ENCODE data around the gene CLDN24. TPM values are rescaled to one million over a fixed set of nuclear protein-coding genes. Genes with fewer than 3 reads are reported as not detected.
A peak's percentile ranks its signal among the peaks of the same experiment; 100 is the strongest.

Gene CLDN24
- total RNA-seq, 1 donor from 2014 or later = not detected

DNA sequence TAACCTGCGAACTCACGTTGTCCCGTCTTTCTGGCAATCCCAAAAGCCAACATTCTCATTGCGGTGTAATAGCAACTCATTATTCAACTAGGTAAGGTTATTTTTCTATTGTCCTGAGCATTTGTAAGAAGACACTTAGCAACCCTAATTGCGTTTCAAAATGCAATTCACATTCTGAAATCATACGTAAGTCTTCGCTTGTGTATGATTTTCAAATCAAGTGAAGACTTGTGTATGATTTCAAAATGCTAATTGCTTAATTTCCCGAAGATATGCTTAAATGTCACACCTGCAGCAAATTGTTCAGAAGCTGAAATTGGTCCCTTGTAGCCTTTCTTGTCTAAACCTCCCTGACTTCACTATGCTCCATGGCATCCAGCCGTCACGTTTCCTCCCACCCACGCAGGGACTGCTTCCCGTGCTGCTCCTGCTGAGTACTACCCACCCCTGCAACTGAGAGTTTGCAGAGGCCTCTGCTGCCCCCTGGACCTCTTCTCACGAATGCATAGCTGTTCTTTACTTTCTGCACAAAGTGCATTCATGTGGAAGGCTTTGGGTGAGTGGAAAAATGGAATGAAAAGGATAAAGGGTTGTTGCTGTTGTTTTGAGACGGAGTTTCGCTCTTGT lies 40.8 kb upstream of the CLDN24 start:
- Mint-ChIP-seq H3K4me3 (no peak overlapping the region), H3K36me3 (no peaks in the 10 kb centered on the region), H3K4me1 (ENCODE audit: unreplicated experiment) (peaks cover 12% of the 10 kb centered on the region), H3K27me3 (no peaks in the 10 kb centered on the region), H3K27ac (peak overlapping the region; percentile 15), H3K9me3 (no peaks in the 10 kb centered on the region)
- no peak for DNase-seq (ENCODE audit: extremely low spot score, unreplicated experiment)
- TF ChIP-seq, protein P1, sequence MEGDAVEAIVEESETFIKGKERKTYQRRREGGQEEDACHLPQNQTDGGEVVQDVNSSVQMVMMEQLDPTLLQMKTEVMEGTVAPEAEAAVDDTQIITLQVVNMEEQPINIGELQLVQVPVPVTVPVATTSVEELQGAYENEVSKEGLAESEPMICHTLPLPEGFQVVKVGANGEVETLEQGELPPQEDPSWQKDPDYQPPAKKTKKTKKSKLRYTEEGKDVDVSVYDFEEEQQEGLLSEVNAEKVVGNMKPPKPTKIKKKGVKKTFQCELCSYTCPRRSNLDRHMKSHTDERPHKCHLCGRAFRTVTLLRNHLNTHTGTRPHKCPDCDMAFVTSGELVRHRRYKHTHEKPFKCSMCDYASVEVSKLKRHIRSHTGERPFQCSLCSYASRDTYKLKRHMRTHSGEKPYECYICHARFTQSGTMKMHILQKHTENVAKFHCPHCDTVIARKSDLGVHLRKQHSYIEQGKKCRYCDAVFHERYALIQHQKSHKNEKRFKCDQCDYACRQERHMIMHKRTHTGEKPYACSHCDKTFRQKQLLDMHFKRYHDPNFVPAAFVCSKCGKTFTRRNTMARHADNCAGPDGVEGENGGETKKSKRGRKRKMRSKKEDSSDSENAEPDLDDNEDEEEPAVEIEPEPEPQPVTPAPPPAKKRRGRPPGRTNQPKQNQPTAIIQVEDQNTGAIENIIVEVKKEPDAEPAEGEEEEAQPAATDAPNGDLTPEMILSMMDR (conservative IDR thresholded peaks at IDR 0.05) = peak; percentile 43

DNA sequence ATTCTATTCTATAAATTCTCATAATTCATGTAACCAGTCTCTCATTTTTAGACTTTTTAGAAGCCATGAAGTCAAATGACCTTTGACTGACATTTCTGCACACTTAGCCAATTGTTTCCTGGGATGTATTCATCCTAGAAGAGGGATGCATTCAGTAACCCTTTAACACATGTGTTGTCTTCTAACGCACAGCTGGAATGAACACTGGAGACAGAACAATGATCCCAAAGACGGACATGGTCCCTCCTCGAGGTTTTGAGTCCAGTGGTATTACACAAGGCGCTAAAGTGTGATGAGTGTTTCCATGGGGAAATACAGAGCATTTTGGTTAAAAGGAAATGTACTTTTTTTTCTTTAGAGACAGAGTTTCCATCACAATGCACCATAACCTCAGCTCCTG lies 39.8 kb upstream of the CLDN24 start:
- no peak for DNase-seq (ENCODE audit: extremely low spot score, unreplicated experiment)
- peaks cover 12% of the 10 kb centered on the region for H3K4me1 Mint-ChIP-seq (ENCODE audit: unreplicated experiment)
- H3K4me3 Mint-ChIP-seq = no peak overlapping the region
- no peaks in the 10 kb centered on the region for H3K36me3 Mint-ChIP-seq
- H3K27me3 Mint-ChIP-seq = peaks cover 4% of the 10 kb centered on the region
- TF ChIP-seq, protein P1 (conservative IDR thresholded peaks at IDR 0.05) = no peak
- H3K9me3 Mint-ChIP-seq = peaks cover 5% of the 10 kb centered on the region
- no peak overlapping the region for H3K27ac Mint-ChIP-seq

DNA sequence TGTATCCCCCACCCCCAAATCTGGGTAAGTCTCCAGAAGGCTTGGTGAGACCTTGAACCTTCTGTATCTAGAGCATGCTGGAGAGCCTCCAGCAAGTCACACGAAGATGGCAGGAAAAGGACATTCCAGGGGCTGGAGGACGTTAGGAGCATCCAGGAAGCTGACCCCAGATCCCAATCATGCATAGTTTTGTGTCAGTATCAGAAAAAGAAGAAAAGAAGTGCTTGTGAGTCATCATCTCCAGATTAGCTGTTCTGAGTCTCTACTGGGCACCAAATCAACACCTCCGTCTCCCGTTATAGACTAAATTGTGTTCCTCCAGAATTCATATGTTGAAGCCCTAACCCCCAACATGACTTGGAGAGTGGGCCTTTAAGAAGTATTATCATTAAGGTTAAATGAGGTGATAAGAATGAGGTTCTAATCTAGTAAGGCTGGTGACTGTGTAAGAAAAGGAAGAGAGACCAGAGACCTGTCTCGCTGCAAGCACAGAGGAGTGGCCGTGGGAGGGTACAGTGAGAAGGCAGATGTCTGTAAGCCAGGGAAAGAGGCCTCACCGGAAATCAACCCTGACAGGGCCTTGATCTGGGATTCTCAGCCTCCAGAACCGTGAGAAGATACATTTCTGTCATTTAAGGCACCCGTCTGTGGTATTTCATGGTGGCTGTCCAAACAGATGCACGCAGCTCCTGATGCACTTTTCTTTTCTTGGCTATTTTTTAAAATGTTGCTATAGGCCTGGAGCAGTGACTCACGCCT lies 38.1 kb upstream of the CLDN24 start:
- TF ChIP-seq, protein P1 (conservative IDR thresholded peaks at IDR 0.05) = no peak
- no peak for DNase-seq (ENCODE audit: extremely low spot score, unreplicated experiment)
- Mint-ChIP-seq H3K27ac (no peak overlapping the region), H3K4me1 (ENCODE audit: unreplicated experiment) (peaks cover 22% of the 10 kb centered on the region), H3K9me3 (peaks cover 5% of the 10 kb centered on the region), H3K36me3 (no peaks in the 10 kb centered on the region), H3K4me3 (no peak overlapping the region), H3K27me3 (peaks cover 4% of the 10 kb centered on the region)

DNA sequence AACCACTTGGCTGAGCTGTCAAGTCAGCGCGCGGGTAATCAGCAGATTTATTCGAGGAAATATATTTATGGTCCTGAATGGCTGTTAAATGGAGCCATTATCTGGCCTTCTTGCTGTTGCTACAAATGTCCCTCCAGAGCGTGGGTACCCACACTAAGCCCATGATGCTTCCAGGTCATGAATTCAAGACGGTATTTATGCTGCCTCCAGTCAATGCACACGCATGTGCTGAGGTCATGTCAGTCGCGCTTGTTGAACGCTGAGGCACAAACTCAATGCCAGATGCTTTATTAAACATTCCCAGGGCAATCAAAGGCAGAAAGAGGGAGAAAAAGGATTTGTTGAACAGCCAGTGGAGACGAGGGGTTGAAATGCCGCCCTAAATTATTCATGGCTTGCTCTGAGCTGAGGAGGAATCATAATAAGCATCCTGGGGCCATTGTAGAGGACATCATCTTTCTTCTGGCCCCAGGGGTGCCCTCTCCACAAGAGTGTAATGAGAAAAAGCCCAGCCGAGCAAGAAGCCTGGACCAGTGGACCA lies 36.1 kb upstream of the CLDN24 start:
- Mint-ChIP-seq H3K36me3 (no peaks in the 10 kb centered on the region), H3K4me3 (no peak overlapping the region), H3K9me3 (peaks cover 5% of the 10 kb centered on the region), H3K4me1 (ENCODE audit: unreplicated experiment) (peaks cover 17% of the 10 kb centered on the region), H3K27ac (no peak overlapping the region), H3K27me3 (peaks cover 4% of the 10 kb centered on the region)
- DNase-seq (ENCODE audit: extremely low spot score, unreplicated experiment) = no peak
- TF ChIP-seq, protein P1 (conservative IDR thresholded peaks at IDR 0.05) = no peak

DNA sequence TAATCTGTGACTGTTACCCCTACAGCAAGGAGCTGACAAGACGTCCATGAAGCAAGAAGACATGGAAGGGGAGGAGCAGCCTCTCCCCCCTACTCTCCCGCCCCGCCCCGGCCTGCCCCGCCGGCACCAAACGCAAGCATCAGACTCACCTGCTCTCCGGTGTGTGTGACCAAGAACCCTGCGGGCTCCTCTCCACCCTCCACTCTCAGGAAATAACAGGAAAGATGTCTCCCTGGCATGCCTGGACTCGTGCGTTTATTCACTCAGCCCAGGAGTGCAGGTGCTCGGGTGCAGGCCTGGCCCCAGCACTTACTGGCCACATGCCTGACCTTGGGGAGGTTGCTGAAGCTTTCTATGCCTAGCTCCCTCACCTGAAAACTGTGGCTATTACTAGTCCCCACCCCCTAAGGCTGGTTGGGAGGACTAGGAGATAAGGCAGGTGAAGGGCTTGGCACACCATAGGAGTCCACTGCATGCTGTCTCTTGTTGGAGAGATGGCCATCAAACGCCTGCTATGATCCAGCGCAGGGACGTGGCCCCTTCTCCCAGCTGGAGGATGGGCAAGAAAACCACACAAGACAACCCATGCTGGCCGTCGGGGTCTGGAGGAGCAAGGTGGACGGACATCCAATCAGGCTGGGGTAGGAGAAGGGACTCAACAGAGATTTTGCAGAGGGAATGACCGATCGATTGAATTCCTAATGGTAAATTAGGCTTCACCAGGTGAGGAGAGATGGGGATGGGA lies 34.9 kb upstream of the CLDN24 start:
- Mint-ChIP-seq H3K27ac (no peak overlapping the region), H3K9me3 (peaks cover 5% of the 10 kb centered on the region), H3K4me1 (ENCODE audit: unreplicated experiment) (peaks cover 21% of the 10 kb centered on the region), H3K27me3 (peaks cover 7% of the 10 kb centered on the region), H3K36me3 (no peaks in the 10 kb centered on the region), H3K4me3 (no peak overlapping the region)
- TF ChIP-seq, protein P1 (conservative IDR thresholded peaks at IDR 0.05) = no peak
- no peak for DNase-seq (ENCODE audit: extremely low spot score, unreplicated experiment)
